ENCODE measurements around the gene TIAM1.

TIAM1 gene

GRCh38 chr21:31162079-31162699 is 181.9 kb downstream of the TIAM1 start:
- DNase-seq = no peak

GRCh38 chr21:31161157-31161556 is 182.9 kb downstream of the TIAM1 start:
- peak; percentile 67 for DNase-seq

GRCh38 chr21:31159808-31160207 is 184.3 kb downstream of the TIAM1 start:
- no peak for DNase-seq

- DNase-seq = no peak
Observed at GRCh38 chr21:31158789-31159581, 185.1 kb downstream of the TIAM1 start.

DNA sequence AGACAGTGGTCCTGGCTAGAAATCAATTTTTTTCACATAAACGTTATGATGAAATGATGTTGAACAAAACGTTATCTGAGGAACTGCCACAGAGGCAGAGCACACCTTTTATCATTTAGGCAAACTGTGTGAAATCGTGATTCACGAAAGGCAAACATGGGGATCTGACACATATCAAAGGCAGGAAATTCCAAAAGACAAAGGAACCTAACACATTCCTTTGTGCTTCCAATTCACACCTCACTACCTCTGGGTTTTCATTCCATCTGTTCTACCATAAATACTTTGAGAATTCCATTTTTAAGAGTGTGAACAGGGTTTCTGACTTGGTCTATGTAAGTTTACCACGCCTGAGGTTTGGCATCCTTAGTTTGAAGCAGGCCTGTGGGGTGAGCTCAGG is 186.3 kb downstream of the TIAM1 start:
- DNase-seq = no peak

DNA sequence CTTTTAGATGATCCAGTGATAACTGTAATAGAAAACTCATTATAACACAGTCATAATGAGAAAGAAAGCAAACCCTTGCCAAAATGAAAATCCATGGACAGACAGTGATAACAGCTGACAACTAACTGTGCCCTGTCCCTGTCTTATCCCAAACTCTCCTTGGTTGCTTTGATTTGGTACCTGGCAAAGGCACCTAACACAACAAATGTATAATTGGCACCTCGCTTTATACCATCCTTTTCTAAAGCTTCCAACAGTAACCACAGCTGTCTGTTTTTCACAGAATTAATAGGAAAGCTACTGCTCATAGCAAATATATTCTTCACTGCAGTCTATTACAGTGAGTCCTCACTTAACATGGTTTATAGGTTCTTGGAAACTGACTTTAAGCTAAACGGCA is 187.4 kb downstream of the TIAM1 start:
- no peak for DNase-seq

GRCh38 chr21:31156169-31156568 is 187.9 kb downstream of the TIAM1 start:
- DNase-seq = no peak

DNA sequence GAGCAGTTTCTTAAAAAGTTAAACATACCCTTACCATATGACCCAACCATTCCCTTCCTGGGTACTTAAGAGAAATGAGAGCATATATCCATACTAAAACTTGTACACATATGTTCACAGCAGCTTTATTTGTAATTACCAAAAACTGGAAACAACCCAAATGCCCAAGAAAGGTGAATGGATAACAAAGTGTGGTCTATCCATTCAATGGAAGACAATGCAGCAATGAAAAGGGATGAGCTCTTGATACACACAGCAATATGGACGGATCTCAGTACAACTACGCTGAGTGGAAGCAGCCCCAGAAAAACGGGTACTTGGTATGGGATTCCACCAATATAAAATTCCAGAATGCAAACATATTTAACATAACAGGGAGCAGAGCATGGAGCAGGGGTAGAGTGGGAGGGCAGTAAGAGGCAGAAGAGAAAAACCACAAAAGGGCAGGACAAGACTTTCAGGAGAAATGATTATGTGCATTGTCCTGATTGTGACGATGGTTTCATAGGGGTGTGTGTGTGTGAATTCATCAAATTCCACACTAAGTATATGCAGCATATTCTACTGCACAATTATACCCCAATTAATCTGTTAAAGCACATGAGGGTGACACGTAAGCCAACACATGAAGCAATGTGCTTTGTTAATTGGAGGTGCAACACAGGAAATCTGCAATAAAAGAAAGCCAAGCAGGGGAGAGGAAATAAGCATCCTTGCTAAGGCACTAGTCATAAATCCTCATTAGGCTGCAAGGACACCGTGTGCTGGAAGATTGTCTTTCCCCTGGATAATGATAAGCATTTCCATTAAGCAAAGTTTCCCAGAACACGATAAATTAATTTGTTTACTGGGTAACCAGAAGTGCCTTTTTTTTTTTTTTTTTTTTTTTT is 192.7 kb downstream of the TIAM1 start:
- no peak for DNase-seq

DNA sequence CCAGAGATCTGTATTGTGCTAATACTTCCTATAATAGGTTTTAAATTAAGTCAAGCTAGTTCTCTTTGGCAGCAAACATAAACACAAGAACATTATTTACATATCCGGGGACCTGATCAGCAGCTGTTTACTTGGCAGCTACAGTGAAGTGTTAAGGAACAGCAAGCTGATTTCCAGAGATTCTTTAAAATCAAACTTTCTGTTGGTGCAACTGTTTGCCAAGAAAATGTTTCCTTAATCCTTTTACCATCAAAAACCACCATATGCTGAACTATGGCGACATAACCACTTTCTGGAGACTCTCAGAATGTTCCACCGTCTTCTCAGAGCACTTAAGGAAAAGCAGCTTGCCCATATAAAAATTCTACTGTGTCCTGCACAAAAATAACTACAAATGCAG is 198.8 kb downstream of the TIAM1 start:
- no peak for DNase-seq

DNA sequence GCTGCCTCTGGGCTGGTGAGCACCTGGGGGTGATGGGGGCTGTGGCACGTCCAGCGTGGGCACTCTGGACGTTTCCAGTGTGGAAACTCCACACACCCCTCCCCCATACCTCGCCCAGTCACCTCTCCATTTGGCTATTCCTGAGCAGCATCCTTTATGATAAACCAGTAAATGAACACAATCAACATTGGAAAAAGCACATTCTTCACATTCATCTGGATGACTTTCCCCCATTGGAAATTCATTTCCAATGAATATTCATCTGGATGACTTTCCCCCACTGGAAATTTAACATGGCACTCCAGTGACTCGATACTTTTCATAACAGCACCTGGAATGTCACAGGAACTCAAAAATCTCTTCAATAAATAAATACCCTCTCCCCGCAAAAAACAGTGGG is 201.0 kb downstream of the TIAM1 start:
- peak; percentile 22 for DNase-seq

DNA sequence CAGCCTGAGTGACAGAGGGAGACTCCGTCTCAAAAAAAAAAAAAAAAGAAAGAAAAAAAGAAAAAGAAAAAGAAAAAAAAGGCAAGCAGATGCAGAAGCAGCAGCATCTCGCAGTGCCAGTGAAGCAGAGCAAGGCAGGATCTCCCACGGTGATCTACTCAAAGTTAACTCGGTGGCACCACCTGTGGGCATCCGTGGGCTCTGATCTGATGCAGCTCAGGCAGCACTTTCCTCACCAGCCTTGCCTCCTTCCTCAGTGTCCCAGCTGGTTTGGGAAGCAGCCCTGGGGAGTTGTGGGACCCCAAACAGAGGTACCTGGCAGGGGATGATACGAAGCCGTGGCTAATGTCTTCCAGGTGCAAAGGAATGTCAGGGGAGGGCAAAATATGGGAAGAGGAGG is 201.5 kb downstream of the TIAM1 start:
- DNase-seq = no peak

- DNase-seq = no peak
Observed at GRCh38 chr21:31141389-31142000, 202.6 kb downstream of the TIAM1 start.

DNA sequence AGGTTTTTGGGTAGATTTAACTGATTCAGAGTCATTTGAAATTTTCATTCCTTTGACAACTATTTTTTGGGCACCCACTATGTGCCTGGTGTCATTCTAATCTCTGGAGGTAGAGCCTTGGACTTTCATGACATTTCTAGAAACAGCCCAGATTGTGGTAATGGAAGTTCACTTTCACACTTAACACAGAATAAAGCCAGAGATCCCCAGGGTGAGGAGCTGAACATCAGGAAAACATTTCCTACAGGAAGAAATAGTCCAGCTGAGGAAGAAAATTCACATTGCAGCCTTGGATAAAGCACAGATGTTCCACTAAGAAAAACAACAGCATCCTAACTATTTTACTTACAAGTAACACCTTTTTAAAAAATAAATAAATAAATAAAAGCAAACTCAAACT is 203.4 kb downstream of the TIAM1 start:
- DNase-seq = no peak

GRCh38 chr21:31140025-31140424 is 204.0 kb downstream of the TIAM1 start:
- no peak for DNase-seq

- no peak for DNase-seq
Observed at GRCh38 chr21:31137960-31138359, 206.1 kb downstream of the TIAM1 start.

DNA sequence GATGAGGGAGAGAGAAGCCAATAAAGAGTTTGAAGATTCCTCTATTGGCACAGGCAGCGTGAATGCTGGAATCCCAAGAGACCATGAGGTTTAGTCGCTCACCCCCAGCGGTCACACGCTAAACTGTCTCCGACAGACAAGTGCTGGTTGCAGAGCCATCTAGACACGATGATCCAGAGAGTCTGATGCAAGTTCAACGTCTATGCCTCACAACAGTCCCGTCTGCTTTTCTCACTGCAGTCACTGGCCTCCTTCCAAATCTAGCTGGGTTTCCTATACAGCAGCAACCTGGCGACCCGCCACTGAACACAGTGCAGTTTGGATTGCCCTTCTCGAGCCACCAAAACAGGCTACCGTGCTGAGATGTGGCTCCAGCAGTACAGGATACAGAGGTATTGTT is 207.2 kb downstream of the TIAM1 start:
- peak; percentile 82 for DNase-seq

DNA sequence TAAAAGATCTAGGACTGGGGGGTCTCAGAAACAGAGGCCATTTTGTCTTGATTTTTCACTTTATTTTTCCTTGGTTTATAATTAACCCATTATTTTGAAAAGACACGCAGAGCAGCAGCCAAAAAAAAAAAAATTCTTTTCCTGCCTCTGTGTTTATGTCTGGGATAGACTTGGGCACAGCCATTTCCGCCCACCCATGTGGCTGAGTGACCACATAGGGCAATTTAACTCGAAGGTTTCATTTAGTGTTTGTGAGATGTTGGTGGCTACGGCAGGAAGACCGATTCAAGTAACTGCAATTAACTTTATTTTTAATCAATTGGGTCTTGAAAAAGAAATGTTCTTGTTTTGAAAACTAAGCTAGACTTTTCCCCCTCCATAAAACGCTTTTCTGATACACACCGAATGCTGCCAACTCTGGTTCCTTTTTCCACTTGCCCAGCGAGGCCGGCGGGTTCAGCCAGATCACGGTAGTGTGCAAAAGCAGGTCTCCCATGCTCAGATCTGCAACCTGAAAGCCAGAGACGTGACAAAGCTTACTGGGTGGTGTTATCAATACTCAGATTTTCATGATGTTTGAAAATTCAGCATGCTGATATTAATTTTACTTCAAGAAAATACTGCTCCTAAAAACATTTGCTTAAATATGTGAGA is 208.4 kb downstream of the TIAM1 start:
- DNase-seq = no peak

- DNase-seq = no peak
Observed at GRCh38 chr21:31133243-31133830, 210.7 kb downstream of the TIAM1 start.

DNA sequence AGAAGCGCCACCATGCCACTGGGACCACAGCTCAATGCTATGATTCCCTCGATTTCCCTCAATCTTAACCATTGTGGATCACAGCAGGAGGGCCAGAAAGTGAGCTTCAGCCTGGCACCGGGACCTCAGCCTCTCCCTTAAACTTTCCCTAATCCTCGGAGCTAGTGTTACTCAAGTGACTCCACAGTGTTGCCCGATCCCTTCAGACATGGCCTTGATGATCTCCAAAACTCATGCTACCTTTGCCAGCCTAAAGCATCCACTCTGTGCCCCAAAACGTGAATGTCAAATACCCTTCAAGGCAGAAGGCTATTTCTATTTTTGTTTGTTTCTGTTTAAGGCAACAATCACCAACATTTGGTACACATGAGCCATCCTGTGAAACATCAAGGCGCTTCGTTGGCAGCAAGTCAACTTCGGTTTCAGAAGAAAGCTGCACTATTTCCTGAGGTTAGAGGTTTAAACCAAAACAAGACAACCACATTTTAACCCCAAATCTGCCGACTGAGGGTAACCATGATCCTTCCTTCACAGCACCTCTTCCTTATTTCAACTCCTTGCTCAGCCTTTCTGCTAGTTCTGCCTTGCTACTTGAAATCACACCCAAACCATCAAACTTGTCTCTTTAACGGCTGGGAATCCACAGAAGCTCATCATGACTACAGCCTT is 211.4 kb downstream of the TIAM1 start:
- peak; percentile 62 for DNase-seq

DNA sequence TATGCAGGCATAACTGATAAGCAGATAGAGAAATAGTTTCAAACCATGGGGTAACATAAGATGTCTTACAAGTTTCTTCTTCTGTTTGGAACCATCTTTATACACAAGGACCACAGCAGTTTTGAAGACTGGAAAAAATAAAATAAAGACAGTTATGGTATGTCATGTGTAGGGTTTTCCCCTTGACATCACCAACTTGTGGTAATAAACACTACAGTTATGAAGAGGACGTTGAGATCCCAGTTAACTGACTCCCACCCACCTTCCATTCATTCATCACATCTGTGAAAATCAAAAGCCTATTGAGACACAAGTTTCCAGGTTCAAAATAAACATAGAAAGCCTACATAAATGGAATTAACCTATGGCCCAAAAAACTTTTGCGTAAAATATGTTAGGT is 213.2 kb downstream of the TIAM1 start:
- DNase-seq = no peak

DNA sequence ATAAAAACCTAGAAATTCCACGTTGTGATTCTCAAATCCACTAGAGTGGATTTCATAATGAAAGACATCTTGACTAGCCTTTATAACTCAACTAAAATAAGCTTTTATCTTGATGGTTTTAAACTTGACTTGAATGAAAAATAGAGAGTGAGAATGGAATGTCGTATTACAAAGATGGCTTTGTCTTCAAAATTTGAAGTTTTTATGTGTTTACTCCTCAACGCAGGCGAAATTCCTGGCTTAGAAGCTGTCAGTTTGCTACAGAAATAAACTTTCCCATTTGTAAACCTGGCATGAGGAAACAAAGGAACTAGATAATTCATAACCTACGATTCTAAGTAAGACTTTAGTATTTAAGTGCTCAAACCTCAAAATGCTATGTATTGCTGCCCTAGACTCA is 215.8 kb downstream of the TIAM1 start:
- DNase-seq = no peak

DNA sequence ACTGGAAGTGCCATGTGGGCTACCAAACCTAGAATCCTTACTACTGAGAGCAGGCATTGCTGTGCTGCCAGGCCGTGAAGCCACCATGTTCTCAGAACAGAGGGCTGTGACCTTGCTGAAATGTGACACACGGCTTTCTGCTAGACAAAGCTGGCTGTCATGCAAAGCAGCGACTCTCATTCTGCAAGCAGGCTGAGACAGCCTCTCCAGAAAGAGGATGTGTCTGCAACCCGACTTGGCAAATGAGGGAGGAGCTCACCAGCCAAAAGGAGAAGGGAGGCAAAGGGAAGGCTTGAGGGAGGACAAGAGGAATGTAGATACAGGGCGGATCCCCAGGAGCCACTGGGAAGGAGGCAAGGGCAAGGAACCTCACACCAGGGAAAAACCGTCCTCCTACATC is 220.1 kb downstream of the TIAM1 start:
- no peak for DNase-seq

All from fibroblast of skin of right quadriceps (primary cell).